Endothelial cell (in vitro differentiated cells): ENCODE data around the gene NCBP3. TPM values are rescaled to one million over a fixed set of nuclear protein-coding genes. Genes with fewer than 3 reads are reported as not detected.

Source experiments
- DNase-seq: peaks from one replicate; pipeline ENCODE4 v3.0.0; 2021; ENCODE audit warnings: low spot score
- H3K27ac Mint-ChIP-seq: one replicate; pipeline ENCODE4 v1.8.0; 2021; ENCODE audit warnings: mixed read lengths, inconsistent platforms; ENCODE audit not compliant: unreplicated experiment
- H3K27me3 Mint-ChIP-seq: one replicate; pipeline ENCODE4 v1.8.0; 2021; ENCODE audit warnings: mild to moderate bottlenecking, moderate library complexity, mixed read lengths, inconsistent platforms; ENCODE audit not compliant: unreplicated experiment
- H3K36me3 Mint-ChIP-seq: one replicate; pipeline ENCODE4 v1.8.0; 2021; ENCODE audit warnings: mild to moderate bottlenecking, low read depth, mixed read lengths, inconsistent platforms; ENCODE audit not compliant: unreplicated experiment
- H3K4me1 Mint-ChIP-seq: one replicate; pipeline ENCODE4 v1.8.0; 2021; ENCODE audit warnings: mild to moderate bottlenecking, mixed read lengths, inconsistent platforms; ENCODE audit not compliant: unreplicated experiment
- H3K4me3 Mint-ChIP-seq: one replicate; pipeline ENCODE4 v1.8.0; 2021; ENCODE audit warnings: mild to moderate bottlenecking, mixed read lengths, inconsistent platforms; ENCODE audit not compliant: unreplicated experiment
- H3K9me3 Mint-ChIP-seq: one replicate; pipeline ENCODE4 v1.8.0; 2021; ENCODE audit warnings: mixed read lengths, inconsistent platforms; ENCODE audit not compliant: unreplicated experiment
- CTCF ChIP-seq: fragments of 200-600 bp; sonication (generic); IDR thresholded peaks from one replicate; pipeline ENCODE4 v1.5.0; 2021; ENCODE audit warnings: antibody characterized with exemption; ENCODE audit not compliant: unreplicated experiment
- total RNA-seq: library from RNA; stranded (reverse); fragmentation: NEBNext Ultra II Directional; extraction: Animal tissue kit (Norgen Biotek cat#: 25700); gene quantifications from one replicate; pipeline ENCODE4 v1.2.1, GENCODE V29; 2021; ENCODE audit not compliant: unreplicated experiment

Gene NCBP3
- total RNA-seq, 1 donor from 2014 or later: 84.4 TPM

- Mint-ChIP-seq H3K4me1 (peaks cover 8% of the 10 kb centered on the region), H3K27ac (no peak overlapping the region), H3K9me3 (no peaks in the 10 kb centered on the region), H3K4me3 (no peak overlapping the region), H3K36me3 (peaks cover 9% of the 10 kb centered on the region), H3K27me3 (no peaks in the 10 kb centered on the region)
- no peak for DNase-seq
- TF ChIP-seq CTCF: no peak
Observed at GRCh38 chr17:3875317-3875716, 29.3 kb upstream of the NCBP3 start.

- Mint-ChIP-seq H3K27ac (no peak overlapping the region), H3K4me3 (peak overlapping the region; percentile 29), H3K27me3 (no peaks in the 10 kb centered on the region), H3K9me3 (no peaks in the 10 kb centered on the region), H3K4me1 (peaks cover 5% of the 10 kb centered on the region), H3K36me3 (peaks cover 12% of the 10 kb centered on the region)
- TF ChIP-seq CTCF: no peak
- no peak for DNase-seq
Observed at GRCh38 chr17:3873862-3874261, 27.8 kb upstream of the NCBP3 start.

- peaks cover 16% of the 10 kb centered on the region for H3K36me3 Mint-ChIP-seq
- no peak for TF ChIP-seq CTCF
Observed at GRCh38 chr17:3870871-3871306, 24.8 kb upstream of the NCBP3 start.

GRCh38 chr17:3867606-3868005 is 21.6 kb upstream of the NCBP3 start:
- H3K4me1 Mint-ChIP-seq: peaks cover 5% of the 10 kb centered on the region
- no peak for TF ChIP-seq CTCF
- H3K27me3 Mint-ChIP-seq: peaks cover 4% of the 10 kb centered on the region
- peaks cover 7% of the 10 kb centered on the region for H3K36me3 Mint-ChIP-seq
- H3K9me3 Mint-ChIP-seq: no peaks in the 10 kb centered on the region
- H3K4me3 Mint-ChIP-seq: no peak overlapping the region
- no peak overlapping the region for H3K27ac Mint-ChIP-seq
- no peak for DNase-seq

More at GRCh38 chr17:3870871-3871306, 24.8 kb upstream of the NCBP3 start:
- no peak overlapping the region for H3K27ac Mint-ChIP-seq
- H3K4me1 Mint-ChIP-seq: peaks cover 5% of the 10 kb centered on the region
- H3K27me3 Mint-ChIP-seq: peaks cover 3% of the 10 kb centered on the region
- no peak overlapping the region for H3K4me3 Mint-ChIP-seq
- no peaks in the 10 kb centered on the region for H3K9me3 Mint-ChIP-seq
- no peak for DNase-seq

- no peak for DNase-seq
- no peak overlapping the region for H3K4me3 Mint-ChIP-seq
- H3K27me3 Mint-ChIP-seq: peaks cover 6% of the 10 kb centered on the region
- peaks cover 7% of the 10 kb centered on the region for H3K36me3 Mint-ChIP-seq
- H3K9me3 Mint-ChIP-seq: no peaks in the 10 kb centered on the region
- no peak for TF ChIP-seq CTCF
- no peak overlapping the region for H3K27ac Mint-ChIP-seq
- H3K4me1 Mint-ChIP-seq: peaks cover 5% of the 10 kb centered on the region
Observed at GRCh38 chr17:3867106-3867505, 21.1 kb upstream of the NCBP3 start.
